NCI-H2029 (cell line): ENCODE measurements around the gene PTPRH.

Experiments used
- DNase-seq: peaks from one replicate; lab custom pipeline; 2025; lab: John Stamatoyannopoulos, UW

The PTPRH gene

DNA sequence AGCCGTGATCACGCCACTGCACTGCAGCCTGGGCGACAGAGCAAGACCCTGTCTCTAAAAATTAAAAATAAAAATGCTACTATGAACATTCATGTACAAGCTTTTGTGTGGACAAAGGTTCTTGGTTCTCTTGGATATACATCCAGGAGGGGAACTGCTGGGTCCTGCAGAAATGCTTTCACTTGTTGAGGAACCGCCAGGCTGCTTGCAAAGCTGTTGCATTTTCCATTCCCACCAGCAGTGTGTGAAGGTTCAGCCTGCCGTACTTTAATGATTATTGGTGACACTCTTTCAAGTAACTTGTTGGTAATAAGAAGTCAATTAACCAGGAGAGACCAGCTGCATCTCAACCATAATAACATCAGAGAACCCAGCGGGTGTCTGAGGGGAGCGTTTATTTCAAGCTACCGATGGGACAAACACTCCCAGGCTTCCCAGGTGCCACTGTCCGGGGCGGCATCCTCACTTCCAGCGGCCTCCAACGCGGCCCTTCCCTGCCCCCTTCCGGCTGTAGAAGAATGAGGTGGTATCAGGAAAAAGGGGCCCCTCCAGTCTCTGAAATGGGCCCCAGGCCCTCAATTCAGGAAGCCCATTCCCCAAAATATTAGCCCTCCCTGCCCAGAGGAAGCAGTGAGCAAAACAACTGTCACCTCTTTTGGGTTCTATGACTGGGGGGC, 76.7 kb downstream of the PTPRH start:
- no peak for DNase-seq

GRCh38 chr19:55131421-55131820, 77.9 kb downstream of the PTPRH start:
- no peak for DNase-seq
